GM12891 (cell line): Measurements from ENCODE around the gene ACP4.

Experiments used
- POLR2A ChIP-seq: IDR thresholded peaks from 2 replicates; pipeline ENCODE4 v1.6.1; 2011; ENCODE audit warnings: low read depth, low read length, control low read depth
- POLR2AphosphoS5 ChIP-seq: IDR thresholded peaks from 2 replicates; pipeline ENCODE4 v1.6.1; 2011; ENCODE audit warnings: low read depth, low read length, control low read depth
- POU2F2 ChIP-seq: IDR thresholded peaks from 2 replicates; pipeline ENCODE4 v1.6.1; 2011; ENCODE audit warnings: low read depth, mild to moderate bottlenecking, control low read depth, low read length, moderate library complexity

DNA sequence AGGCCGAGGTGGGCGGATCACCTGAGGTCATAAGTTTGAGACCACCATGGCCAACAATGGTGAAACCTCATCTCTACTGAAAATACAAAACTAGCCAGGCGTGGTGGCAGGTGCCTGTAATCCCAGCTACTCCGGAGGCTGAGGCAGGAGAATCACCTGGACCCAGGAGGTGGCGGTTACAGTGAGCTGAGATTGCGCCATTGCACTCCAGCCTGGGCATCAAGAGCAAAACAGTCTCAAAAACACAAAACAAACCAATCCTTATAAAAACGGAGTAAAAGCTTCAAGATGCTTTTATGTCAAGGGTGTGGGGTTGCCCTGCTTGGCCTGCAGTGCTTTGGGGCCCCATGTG is 7.2 kb downstream of the ACP4 start:
- TF ChIP-seq POU2F2 = no peak
- TF ChIP-seq POLR2A = no peak; the same call in 1 of the 2 replicates
- TF ChIP-seq POLR2AphosphoS5 = no peak; the same call in 1 of the 2 replicates
